HG02798 (cell line): ENCODE data around the gene ZNF33B.
"Not testable (repeated sequence)": the region's sequence is repeated elsewhere in the genome, so short reads cannot be mapped to it uniquely, and the experiment has no call there.

Experiments used
- ATAC-seq: cut with Tn5 transposase; IDR thresholded peaks from one replicate; pipeline ENCODE4 v1.9.1; 2021; ENCODE audit warnings: mild to moderate bottlenecking; ENCODE audit not compliant: unreplicated experiment, poor library complexity

The ZNF33B gene

GRCh38 chr10:42618424-42618823 is 19.9 kb downstream of the ZNF33B start:
- no peak for ATAC-seq

- no peak for ATAC-seq
Measured at GRCh38 chr10:42615419-42615818, 23.0 kb downstream of the ZNF33B start.

- ATAC-seq, result no peak
Measured at GRCh38 chr10:42609872-42610271, 28.5 kb downstream of the ZNF33B start.

GRCh38 chr10:42598249-42598873 is 40.0 kb downstream of the ZNF33B start:
- ATAC-seq, result no peak

GRCh38 chr10:42596196-42596595 is 42.2 kb downstream of the ZNF33B start:
- ATAC-seq, result no peak

- ATAC-seq, result no peak
Measured at GRCh38 chr10:42594246-42594650, 44.1 kb downstream of the ZNF33B start.

GRCh38 chr10:42593284-42593683 is 45.1 kb downstream of the ZNF33B start:
- no peak for ATAC-seq

- ATAC-seq, result no peak
Measured at GRCh38 chr10:42583828-42584227, 54.5 kb downstream of the ZNF33B start.

- no peak for ATAC-seq
Measured at GRCh38 chr10:42578019-42578418, 60.4 kb downstream of the ZNF33B start.

- no peak for ATAC-seq
Measured at GRCh38 chr10:42576338-42576737, 62.0 kb downstream of the ZNF33B start.

GRCh38 chr10:42574336-42574735 is 64.0 kb downstream of the ZNF33B start:
- ATAC-seq, result no peak

- ATAC-seq, result no peak
Measured at GRCh38 chr10:42556931-42557330, 81.4 kb downstream of the ZNF33B start.

- not testable (repeated sequence) for ATAC-seq
Measured at GRCh38 chr10:42553576-42553975, 84.8 kb downstream of the ZNF33B start.

- peak; percentile 27 for ATAC-seq
Measured at GRCh38 chr10:42553064-42553407, 85.3 kb downstream of the ZNF33B start.

GRCh38 chr10:42552188-42553063 is 85.9 kb downstream of the ZNF33B start:
- peak; percentile 97 for ATAC-seq

GRCh38 chr10:42551582-42552187 is 86.7 kb downstream of the ZNF33B start:
- no peak for ATAC-seq

- ATAC-seq, result no peak
Measured at GRCh38 chr10:42549851-42550250, 88.5 kb downstream of the ZNF33B start.

GRCh38 chr10:42548254-42548653 is 90.1 kb downstream of the ZNF33B start:
- ATAC-seq, result no peak

GRCh38 chr10:42544945-42545344 is 93.4 kb downstream of the ZNF33B start:
- no peak for ATAC-seq

- no peak for ATAC-seq
Measured at GRCh38 chr10:42543840-42544372, 94.5 kb downstream of the ZNF33B start.
